A549 (cell line): Measurements from ENCODE around the gene TM2D3.

Experiments used
- BHLHE40 ChIP-seq: IDR thresholded peaks from 2 replicates; pipeline ENCODE4 v1.6.1; 2012; ENCODE audit warnings: low read depth, low read length, inconsistent platforms
- JUN ChIP-seq, 2 experiments: fragments of >200 bp; sonication (Bioruptor Twin); formaldehyde crosslinking; IDR thresholded peaks; 2 replicates in 1 of 2; 3 replicates in 1 of 2; pipeline ENCODE4 v1.6.1; 2016 to 2017
- MAFK ChIP-seq: fragments of 450-650 bp; IDR thresholded peaks from 2 replicates; pipeline ENCODE4 v1.6.1; 2014; ENCODE audit not compliant: partially characterized antibody
- NR3C1 ChIP-seq: fragments of >200 bp; sonication (Bioruptor Twin); formaldehyde crosslinking; IDR thresholded peaks from 3 replicates; pipeline ENCODE4 v1.6.1; 2017
- POLR2A ChIP-seq: IDR thresholded peaks from 2 replicates; pipeline ENCODE4 v1.6.1; 2012; ENCODE audit warnings: mild to moderate bottlenecking, low read length
- RCOR1 ChIP-seq: fragments of 150-350 bp; IDR thresholded peaks from 2 replicates; pipeline ENCODE4 v1.6.1; 2014; ENCODE audit warnings: antibody characterized with exemption, low read length, low read depth
- TF ChIP-seq, protein P1 (sequence below): IDR thresholded peaks from 2 replicates; pipeline ENCODE4 v1.6.1; 2012
- TF ChIP-seq, protein P2 (sequence below): fragments of >200 bp; sonication (Bioruptor Twin); formaldehyde crosslinking; IDR thresholded peaks from 3 replicates; pipeline ENCODE4 v1.5.1; 2016
- TF ChIP-seq, protein P3 (sequence below): fragments of 200-600 bp; sonication (generic); IDR thresholded peaks from 2 replicates; pipeline ENCODE4 v1.6.1; 2016; ENCODE audit warnings: antibody characterized with exemption, mild to moderate bottlenecking, moderate library complexity
- TF ChIP-seq, protein P4 (sequence below): IDR thresholded peaks from 2 replicates; pipeline ENCODE4 v1.6.1; 2012

DNA sequence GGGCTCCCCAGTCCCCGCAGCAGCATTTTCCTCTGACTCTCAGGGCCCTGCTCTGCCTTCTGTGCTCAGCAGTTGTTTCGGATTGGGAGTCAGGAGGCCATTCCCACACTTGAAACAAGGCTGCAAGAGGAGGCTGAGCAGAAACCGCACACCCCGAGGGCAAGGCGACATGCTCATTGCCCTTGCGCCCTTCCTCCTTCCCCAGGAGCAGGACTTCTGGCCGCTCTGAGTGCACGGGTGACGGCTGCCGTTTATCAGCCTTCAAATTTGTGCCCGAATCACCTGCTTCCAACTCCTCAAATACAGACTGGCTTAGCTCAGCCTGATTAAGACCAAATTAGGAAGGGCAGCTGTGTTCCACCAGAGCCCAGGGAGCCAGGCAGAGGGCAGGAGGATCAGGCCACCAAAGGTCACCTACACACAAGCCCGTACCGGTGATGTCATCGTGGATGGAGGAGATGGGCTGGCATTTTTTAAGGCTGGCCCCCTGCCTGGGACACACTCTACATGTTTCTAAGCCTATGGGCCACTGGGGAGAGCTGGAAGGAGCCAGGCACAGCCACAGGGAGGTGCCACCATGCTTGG, 38.1 kb downstream of the TM2D3 start:
- no peak for TF ChIP-seq MAFK
- TF ChIP-seq, protein P1, sequence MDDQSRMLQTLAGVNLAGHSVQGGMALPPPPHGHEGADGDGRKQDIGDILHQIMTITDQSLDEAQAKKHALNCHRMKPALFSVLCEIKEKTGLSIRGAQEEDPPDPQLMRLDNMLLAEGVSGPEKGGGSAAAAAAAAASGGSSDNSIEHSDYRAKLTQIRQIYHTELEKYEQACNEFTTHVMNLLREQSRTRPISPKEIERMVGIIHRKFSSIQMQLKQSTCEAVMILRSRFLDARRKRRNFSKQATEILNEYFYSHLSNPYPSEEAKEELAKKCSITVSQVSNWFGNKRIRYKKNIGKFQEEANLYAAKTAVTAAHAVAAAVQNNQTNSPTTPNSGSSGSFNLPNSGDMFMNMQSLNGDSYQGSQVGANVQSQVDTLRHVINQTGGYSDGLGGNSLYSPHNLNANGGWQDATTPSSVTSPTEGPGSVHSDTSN, result no peak
- TF ChIP-seq, protein P2, sequence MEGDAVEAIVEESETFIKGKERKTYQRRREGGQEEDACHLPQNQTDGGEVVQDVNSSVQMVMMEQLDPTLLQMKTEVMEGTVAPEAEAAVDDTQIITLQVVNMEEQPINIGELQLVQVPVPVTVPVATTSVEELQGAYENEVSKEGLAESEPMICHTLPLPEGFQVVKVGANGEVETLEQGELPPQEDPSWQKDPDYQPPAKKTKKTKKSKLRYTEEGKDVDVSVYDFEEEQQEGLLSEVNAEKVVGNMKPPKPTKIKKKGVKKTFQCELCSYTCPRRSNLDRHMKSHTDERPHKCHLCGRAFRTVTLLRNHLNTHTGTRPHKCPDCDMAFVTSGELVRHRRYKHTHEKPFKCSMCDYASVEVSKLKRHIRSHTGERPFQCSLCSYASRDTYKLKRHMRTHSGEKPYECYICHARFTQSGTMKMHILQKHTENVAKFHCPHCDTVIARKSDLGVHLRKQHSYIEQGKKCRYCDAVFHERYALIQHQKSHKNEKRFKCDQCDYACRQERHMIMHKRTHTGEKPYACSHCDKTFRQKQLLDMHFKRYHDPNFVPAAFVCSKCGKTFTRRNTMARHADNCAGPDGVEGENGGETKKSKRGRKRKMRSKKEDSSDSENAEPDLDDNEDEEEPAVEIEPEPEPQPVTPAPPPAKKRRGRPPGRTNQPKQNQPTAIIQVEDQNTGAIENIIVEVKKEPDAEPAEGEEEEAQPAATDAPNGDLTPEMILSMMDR, result no peak
- no peak for TF ChIP-seq POLR2A
- no peak for TF ChIP-seq BHLHE40
- TF ChIP-seq, protein P3, sequence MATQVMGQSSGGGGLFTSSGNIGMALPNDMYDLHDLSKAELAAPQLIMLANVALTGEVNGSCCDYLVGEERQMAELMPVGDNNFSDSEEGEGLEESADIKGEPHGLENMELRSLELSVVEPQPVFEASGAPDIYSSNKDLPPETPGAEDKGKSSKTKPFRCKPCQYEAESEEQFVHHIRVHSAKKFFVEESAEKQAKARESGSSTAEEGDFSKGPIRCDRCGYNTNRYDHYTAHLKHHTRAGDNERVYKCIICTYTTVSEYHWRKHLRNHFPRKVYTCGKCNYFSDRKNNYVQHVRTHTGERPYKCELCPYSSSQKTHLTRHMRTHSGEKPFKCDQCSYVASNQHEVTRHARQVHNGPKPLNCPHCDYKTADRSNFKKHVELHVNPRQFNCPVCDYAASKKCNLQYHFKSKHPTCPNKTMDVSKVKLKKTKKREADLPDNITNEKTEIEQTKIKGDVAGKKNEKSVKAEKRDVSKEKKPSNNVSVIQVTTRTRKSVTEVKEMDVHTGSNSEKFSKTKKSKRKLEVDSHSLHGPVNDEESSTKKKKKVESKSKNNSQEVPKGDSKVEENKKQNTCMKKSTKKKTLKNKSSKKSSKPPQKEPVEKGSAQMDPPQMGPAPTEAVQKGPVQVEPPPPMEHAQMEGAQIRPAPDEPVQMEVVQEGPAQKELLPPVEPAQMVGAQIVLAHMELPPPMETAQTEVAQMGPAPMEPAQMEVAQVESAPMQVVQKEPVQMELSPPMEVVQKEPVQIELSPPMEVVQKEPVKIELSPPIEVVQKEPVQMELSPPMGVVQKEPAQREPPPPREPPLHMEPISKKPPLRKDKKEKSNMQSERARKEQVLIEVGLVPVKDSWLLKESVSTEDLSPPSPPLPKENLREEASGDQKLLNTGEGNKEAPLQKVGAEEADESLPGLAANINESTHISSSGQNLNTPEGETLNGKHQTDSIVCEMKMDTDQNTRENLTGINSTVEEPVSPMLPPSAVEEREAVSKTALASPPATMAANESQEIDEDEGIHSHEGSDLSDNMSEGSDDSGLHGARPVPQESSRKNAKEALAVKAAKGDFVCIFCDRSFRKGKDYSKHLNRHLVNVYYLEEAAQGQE, result no peak
- no peak for TF ChIP-seq RCOR1
- no peak for TF ChIP-seq JUN (IDR thresholded peaks at IDR 0.05)
- TF ChIP-seq, protein P4, sequence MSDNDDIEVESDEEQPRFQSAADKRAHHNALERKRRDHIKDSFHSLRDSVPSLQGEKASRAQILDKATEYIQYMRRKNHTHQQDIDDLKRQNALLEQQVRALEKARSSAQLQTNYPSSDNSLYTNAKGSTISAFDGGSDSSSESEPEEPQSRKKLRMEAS, result no peak
- no peak for TF ChIP-seq NR3C1
